Thyroid gland (tissue), 4 donors: Measurements from ENCODE around the gene RBMS2. TPM values are rescaled to one million over a fixed set of nuclear protein-coding genes. Genes with fewer than 3 reads are reported as not detected.

ENCODE experiments used
- DNase-seq, 2 donors: peaks; one replicate each; pipeline ENCODE4 v3.0.0-alpha.2; 2019
- H3K27ac ChIP-seq, 3 donors: fragments of 200-600 bp; sonication (generic); 1 replicate in 2 of 3; 2 replicates in 1 of 3; pipeline ENCODE4 v1.5.1; 2016 to 2019; ENCODE audit warnings: mild to moderate bottlenecking in 1 of 3, moderate library complexity in 1 of 3
- H3K27me3 ChIP-seq: fragments of 200-600 bp; sonication (generic); one replicate; pipeline ENCODE4 v1.5.1; 2019
- H3K36me3 ChIP-seq, 2 donors: fragments of 200-600 bp; sonication (generic); one replicate each; pipeline ENCODE4 v1.5.1; 2016 to 2019
- H3K4me1 ChIP-seq, 2 donors: fragments of 200-600 bp; sonication (generic); one replicate each; pipeline ENCODE4 v1.5.1; 2017 to 2019
- H3K4me3 ChIP-seq, 3 donors: fragments of 200-600 bp; sonication (generic); replicated peaks in 1 of 3; 1 replicate in 2 of 3; 2 replicates in 1 of 3; pipeline ENCODE4 v1.5.1; 2016; ENCODE audit warnings: mild to moderate bottlenecking in 1 of 3
- H3K9me3 ChIP-seq: fragments of 200-600 bp; sonication (generic); one replicate; pipeline ENCODE4 v1.5.1; 2017
- CTCF ChIP-seq, 6 experiments: fragments of 200-600 bp in 3 of 6; fragments of 450-650 bp in 3 of 6; sonication (generic) in 3 of 6; IDR thresholded peaks; one replicate each; pipeline ENCODE4 v1.5.1; 2016 to 2019; ENCODE audit warnings: antibody characterized with exemption in 6 of 6, mild to moderate bottlenecking in 2 of 6, inconsistent platforms in 1 of 6, moderate library complexity in 1 of 6
- POLR2A ChIP-seq, 2 donors: fragments of 450-650 bp; IDR thresholded peaks; one replicate each; pipeline ENCODE4 v1.6.1; 2017; ENCODE audit warnings: antibody characterized with exemption in 2 of 2, mild to moderate bottlenecking in 2 of 2, moderate library complexity in 1 of 2
- WGBS, 2 donors: methylation state at CpG; one replicate each; pipeline ENCODE4 v1.1.5; 2017; 5-methylcytosine and 5-hydroxymethylcytosine counted together
- intact Hi-C: fragments of 100-400 bp; cut with DNase I; formaldehyde crosslinking; loops from one replicate; pipeline ENCODE4 v1.15.1; 2023
- total RNA-seq, 4 donors: library from RNA; depleted of rRNA; stranded (reverse); fragments of >200 nt; gene quantifications; one replicate each; pipeline ENCODE4 v1.2.3, GENCODE V29; 2016

RBMS2 gene
- total RNA-seq, 4 donors from 2014 or later = 39.8 to 58.3 (median 50.2) TPM

- Histone ChIP-seq H3K36me3 (no peaks in the 10 kb centered on the region), H3K27me3 (no peaks in the 10 kb centered on the region), H3K4me1 (peaks cover 10 to 14% of the 10 kb centered on the region in 2 donors), H3K27ac (no peak overlapping the region), H3K9me3 (no peaks in the 10 kb centered on the region), H3K4me3 (no peak overlapping the region)
- intact Hi-C loops = no loop called here
- no peak for DNase-seq
- 98% methylated on average over 3 of the region's 3 CpGs for WGBS, 2 donors
- TF ChIP-seq CTCF (IDR thresholded peaks at IDR 0.05) (no peak), POLR2A (IDR thresholded peaks at IDR 0.05) (no peak)
Measured at GRCh38 chr12:56545023-56545604, 23.5 kb downstream of the RBMS2 start.

- Histone ChIP-seq H3K4me1 (peaks cover 3 to 5% of the 10 kb centered on the region in 2 donors), H3K27ac (no peak overlapping the region), H3K9me3 (no peaks in the 10 kb centered on the region), H3K36me3 (no peaks in the 10 kb centered on the region), H3K27me3 (no peaks in the 10 kb centered on the region), H3K4me3 (no peak overlapping the region)
- TF ChIP-seq CTCF (IDR thresholded peaks at IDR 0.05) (no peak), POLR2A (IDR thresholded peaks at IDR 0.05) (no peak)
- 96 to 97% methylated on average over 5 of the region's 5 CpGs for WGBS, 2 donors
- no peak for DNase-seq
- intact Hi-C loops = no loop called here
Measured at GRCh38 chr12:56546680-56547079, 25.1 kb downstream of the RBMS2 start.

- no peak for DNase-seq
Measured at GRCh38 chr12:56551070-56551469, 29.4 kb downstream of the RBMS2 start.

GRCh38 chr12:56565510-56566101 is 44.0 kb downstream of the RBMS2 start:
- no peaks in the 10 kb centered on the region for H3K9me3 ChIP-seq
- H3K4me3 ChIP-seq = no peak overlapping the region
- peak overlapping the region; percentile 62 to 69 (median 65) for H3K27ac ChIP-seq
- peaks cover 8 to 16% of the 10 kb centered on the region in 2 donors for H3K4me1 ChIP-seq
- 52 to 63% methylated on average over 6 of the region's 6 CpGs for WGBS, 2 donors
- no peak for TF ChIP-seq CTCF (IDR thresholded peaks at IDR 0.05)
- TF ChIP-seq POLR2A (IDR thresholded peaks at IDR 0.05) = peak in 1 of 2 donors; percentile 17
- peaks cover 14 to 20% of the 10 kb centered on the region in 2 donors for H3K36me3 ChIP-seq
- no peaks in the 10 kb centered on the region for H3K27me3 ChIP-seq
- intact Hi-C loops = no loop called here
- peak; percentile 22 to 31 for DNase-seq

More at GRCh38 chr12:56551070-56551469, 29.4 kb downstream of the RBMS2 start:
- H3K27me3 ChIP-seq = no peaks in the 10 kb centered on the region
- TF ChIP-seq POLR2A (IDR thresholded peaks at IDR 0.05) = no peak
- no peak for TF ChIP-seq CTCF (IDR thresholded peaks at IDR 0.05)
- no peak overlapping the region for H3K27ac ChIP-seq
- H3K36me3 ChIP-seq = no peaks in the 10 kb centered on the region
- peaks cover 0 to 12% of the 10 kb centered on the region in 2 donors for H3K4me1 ChIP-seq
- no peak overlapping the region for H3K4me3 ChIP-seq
- WGBS, 2 donors = 87 to 96% methylated on average over 5 of the region's 5 CpGs
- H3K9me3 ChIP-seq = no peaks in the 10 kb centered on the region
- intact Hi-C loops = no loop called here

GRCh38 chr12:56568146-56568545 is 46.5 kb downstream of the RBMS2 start:
- H3K27ac ChIP-seq = no peak overlapping the region
- H3K4me3 ChIP-seq = no peak overlapping the region
- WGBS, 2 donors = 79 to 80% methylated on average over 1 of the region's 1 CpG
- H3K4me1 ChIP-seq = peaks cover 8 to 16% of the 10 kb centered on the region in 2 donors
- H3K36me3 ChIP-seq = peaks cover 6 to 14% of the 10 kb centered on the region in 2 donors
- intact Hi-C loops = no loop called here
- no peak for TF ChIP-seq CTCF (IDR thresholded peaks at IDR 0.05)
- no peak for TF ChIP-seq POLR2A (IDR thresholded peaks at IDR 0.05)
- no peaks in the 10 kb centered on the region for H3K9me3 ChIP-seq
- no peak for DNase-seq
- H3K27me3 ChIP-seq = no peaks in the 10 kb centered on the region
